ENCODE results near the gene KIF19.

KIF19 gene

DNA sequence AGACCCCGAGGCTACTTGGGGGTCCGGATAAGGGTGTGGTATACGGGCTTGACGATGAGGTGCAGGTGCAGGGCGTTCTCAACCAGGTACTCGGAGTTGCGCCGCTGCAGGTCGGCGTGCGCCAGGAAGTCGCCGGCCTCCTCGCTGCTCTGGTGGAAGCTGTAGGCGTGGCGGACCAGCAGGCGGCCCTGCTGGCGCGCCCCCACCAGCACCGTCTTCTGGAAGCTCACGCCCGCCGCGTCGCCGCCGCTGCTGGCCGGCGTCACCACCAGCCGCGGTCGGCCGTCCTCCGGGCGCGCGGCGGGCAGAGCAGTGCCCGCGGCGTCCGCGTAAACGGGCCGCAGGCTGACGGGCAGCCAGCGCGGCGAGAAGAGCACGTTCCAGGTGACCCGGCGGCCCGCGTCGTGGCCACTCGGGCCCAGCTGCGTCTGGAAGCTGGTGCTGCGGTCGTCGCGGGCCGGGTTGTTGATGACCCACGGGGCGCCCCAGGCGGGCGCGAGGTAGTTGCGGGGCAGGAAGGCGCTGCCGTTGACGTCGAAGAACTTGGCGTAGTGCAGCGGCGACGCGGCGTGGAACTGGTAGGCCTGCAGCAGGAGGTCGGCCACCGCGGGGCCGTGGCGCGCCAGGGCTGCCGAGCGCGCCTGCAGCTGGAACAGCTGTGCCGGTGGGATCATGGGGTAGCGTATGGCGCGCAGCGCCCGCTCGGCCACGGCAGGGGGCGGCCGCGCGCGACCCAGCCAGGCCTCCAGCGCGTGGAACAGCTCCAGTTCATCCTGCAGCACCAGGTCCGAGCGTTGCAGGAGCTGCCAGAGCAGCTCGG lies 30.8 kb downstream of the KIF19 start:
- FAIRE-seq = no peak
- DNase-seq (ENCODE audit: extremely low spot score, insufficient read length, low read depth) = no peak

DNA sequence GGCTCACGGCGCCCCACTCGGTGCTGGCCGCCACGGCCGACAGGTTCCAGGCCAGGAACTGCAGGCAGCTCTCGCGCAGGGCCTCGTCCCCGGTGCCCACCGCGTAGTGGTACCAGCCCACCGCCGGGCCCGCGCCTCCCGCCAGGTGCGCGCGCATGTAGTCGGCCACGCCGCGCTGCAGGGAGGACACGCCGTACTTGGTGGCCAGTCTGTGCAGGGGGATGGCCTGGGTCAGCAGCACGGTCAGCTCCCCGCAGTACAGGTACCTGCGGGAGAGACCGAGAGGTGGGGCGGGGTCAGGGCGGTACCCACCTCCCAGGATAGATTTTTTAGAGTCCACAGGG lies 31.4 kb downstream of the KIF19 start:
- DNase-seq (ENCODE audit: extremely low spot score, insufficient read length, low read depth) (no peak), FAIRE-seq (no peak)

DNA sequence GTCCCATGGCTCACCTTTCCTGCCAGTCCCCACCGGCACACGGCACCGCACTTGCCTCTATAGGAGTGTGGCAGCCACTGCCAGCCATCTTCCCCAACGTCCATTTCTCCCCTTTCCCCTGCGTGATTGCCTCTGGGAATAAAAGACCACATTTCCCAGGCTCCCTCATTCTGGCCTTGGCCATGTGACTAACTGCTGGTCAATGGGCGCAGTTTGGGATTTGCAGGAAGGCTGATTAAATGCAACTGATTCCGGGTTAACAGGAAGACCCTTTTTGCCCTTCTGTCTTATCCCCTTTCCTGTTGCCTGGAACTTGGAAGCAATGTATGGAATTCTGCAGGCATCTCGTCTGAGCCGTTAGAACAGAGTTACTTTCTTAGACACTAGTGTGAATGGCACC lies 32.7 kb downstream of the KIF19 start:
- FAIRE-seq = no peak
- no peak for DNase-seq (ENCODE audit: extremely low spot score, insufficient read length, low read depth)

DNA sequence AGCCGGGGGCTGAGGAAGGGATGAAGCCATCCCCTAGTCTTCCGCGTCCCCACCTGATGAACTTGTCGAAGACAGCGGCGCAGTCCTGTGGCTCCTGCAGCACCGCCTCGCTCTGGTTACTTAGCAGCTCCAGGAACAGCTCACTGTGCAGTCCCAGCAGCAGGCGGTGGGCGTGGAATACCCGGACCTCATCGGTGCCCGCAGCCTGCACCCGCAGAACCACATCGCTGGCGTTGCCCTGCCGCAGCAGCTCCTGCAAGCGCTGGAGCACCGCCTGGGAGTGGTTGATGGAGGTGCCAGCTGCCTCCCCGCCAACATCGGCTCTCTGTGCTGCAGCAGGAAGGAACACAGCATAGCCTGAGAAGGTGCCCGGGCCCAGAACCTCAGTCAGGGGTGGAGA lies 33.9 kb downstream of the KIF19 start:
- DNase-seq (ENCODE audit: extremely low spot score, insufficient read length, low read depth) (no peak), FAIRE-seq (no peak)

DNA sequence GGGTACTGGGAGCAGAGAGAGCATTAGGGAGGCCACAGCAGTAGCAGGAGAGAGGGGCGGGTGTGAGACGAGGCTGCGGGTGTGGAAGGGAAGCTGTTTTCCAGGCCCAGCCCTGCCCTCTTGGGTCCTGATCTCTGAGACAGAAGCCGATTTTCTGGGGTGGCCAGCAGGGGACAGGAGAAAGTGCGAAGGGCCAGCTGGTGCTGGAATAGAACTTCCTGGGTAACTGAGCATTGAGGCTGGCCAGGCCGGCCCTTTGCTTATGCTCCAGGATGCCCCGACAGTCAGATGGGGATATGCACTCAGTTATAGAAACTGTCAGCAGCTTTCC lies 34.8 kb downstream of the KIF19 start:
- DNase-seq (ENCODE audit: extremely low spot score, insufficient read length, low read depth) (no peak), FAIRE-seq (no peak)

DNA sequence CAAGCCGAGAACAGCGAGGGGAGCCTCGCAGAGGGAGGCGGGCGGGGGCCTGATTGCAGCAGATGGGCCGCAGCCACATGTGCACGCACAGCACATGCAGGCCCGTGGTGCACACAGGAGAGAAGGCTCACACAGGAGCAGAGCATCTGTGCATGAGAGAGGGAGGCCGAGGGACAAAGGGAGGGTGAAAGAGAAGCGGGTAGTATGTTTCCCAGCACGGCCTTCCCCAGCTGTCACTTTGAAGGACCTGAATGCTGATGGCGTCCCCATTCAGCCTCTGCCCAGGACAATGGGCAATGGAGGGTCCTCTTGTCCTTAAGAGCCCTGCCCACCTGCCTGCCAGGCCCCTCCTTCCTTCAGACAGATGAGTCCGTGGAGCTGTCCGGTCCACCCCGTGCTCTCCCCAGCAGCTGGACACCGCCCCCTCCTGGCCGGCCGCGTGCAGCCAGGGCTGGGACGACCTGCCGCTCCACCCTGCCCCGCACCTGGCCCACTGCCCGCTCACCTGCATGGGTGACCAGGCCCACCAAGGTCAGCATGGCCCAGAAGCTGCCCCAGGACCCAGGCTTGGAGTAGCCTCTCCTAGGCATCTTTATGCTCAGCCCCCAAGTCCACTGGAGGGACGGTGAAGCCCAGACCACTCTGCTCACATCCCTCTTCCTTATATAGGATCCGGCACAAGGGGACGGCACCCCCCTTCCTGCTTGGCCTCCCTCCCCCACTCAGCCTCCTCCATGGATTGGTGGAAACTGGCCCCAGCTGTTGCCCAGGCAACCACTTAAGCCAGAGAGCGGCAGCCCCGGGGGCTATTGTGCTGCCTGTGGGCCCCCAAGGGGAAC lies 35.4 kb downstream of the KIF19 start, which contains the start of gene BTBD17:
BTBD17 (minus strand) TSS at position 639 of the 839 bp plus-strand sequence; CDS start at position 590, 49 bp downstream.
- DNase-seq (ENCODE audit: extremely low spot score, insufficient read length, low read depth) = no peak
- no peak for FAIRE-seq

DNA sequence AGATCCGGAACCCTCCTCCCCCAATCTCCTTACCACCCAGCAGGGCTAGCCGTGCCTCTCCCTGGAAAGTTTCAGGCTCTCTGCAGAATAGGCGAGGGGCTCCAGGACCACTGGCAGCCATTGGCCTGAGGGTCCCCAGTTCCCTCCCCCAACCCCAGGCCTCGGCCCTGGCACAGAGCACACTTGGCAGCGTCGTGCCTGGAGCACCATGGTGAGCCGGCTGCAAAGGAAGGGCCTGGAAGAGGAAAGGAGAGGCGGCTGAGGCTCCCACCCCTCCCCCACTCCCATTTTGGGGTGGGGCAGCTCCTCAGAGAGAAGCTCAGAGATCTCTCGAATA lies 36.0 kb downstream of the KIF19 start:
- DNase-seq (ENCODE audit: extremely low spot score, insufficient read length, low read depth) (no peak), FAIRE-seq (no peak)

DNA sequence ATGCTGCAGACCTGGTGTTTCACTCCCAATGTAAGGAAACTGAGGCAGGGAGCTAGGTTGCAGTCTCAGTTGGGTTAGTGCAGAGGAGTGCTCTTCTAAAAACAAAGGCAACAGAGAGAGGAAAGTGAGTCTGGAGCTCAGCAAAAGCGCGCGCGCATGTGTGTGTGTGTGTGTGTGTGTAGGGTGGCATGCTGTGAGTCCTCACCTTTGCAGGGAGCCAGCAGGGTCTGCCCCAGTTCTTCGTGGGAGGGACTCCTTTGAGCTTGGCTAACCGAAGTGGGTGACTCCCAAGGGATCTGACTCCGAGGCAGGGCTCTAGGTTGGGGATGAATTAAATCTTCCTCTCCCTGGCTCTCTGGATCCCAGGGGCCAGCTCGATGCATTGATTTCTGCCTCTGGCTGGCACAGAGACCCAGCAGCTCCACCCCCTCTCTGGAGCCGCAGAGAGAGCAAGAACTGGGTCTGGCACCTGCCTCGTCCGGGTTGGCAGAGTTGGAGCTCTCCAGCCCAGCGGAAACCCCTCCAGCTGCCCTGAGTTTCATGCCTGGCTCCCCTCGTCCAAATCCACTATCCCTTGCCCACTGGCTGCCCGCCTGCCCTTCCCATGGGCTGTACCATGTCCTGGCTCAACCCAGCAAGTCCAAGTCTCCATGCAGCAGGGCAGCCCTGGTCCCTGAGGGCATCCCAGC lies 36.9 kb downstream of the KIF19 start:
- FAIRE-seq = no peak
- DNase-seq (ENCODE audit: extremely low spot score, insufficient read length, low read depth) = no peak

DNA sequence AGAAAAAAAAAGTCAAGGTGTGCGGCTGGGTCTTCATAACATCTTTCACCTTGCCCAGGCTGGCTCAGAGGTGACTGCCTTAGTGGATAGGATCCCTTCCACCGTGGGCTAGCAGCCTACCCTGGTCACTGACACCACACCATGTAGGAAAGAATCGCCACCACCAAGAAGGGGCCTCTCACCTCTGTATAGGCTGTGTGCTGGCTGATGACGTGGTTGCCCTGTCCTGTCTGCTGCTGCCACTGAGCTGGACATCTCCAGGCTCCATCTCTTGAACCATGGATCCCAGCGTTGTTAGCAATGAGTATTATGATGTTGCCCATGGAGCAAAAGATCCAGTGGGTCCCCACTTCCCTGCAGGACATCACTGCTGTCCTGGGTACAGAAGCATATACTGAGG lies 41.2 kb downstream of the KIF19 start, which contains the start of gene GPR142:
GPR142 (plus strand) TSS at position 301 of the 400 bp plus-strand sequence. CDS start 2,035 bp downstream, outside the sequence.
- no peak for DNase-seq (ENCODE audit: extremely low spot score, insufficient read length, low read depth)
- no peak for FAIRE-seq

DNA sequence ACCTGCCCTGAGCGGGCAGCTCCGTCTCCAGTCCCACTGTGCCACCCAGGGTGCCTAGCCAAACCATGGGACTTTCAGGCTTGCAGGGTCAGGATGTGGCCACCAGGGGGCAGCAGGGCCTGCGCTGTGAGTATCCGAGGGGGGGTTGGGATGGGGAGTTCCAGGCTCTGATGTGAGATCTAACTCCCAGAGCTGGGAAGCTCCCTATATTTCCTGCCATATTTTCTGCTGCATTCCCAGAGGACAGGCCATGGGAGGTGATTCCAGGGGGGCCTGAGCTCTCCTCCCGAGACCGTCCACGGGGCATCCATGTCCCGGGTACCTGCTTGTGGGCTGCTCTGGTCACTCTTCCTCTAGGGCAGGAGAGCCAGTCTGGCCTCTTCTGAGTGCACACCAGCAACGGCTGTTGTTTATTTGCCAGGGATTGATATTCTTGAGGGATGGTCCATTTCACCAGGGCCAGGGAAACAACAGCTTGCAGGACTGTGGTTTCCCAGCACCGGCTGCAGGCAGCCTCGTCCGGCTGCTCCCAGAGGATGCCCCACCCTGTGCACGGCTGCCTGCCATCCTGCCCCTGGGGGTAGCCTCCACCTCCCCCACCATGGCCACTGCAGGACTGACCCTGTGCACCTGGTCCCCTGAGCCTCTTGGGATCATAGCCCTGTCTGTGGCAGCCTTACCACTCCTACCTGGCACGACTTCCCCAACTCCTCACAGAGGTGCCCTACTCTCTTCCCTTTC lies 42.5 kb downstream of the KIF19 start:
- FAIRE-seq (peak; percentile 85), DNase-seq (ENCODE audit: extremely low spot score, insufficient read length, low read depth) (peak; percentile 64)

DNA sequence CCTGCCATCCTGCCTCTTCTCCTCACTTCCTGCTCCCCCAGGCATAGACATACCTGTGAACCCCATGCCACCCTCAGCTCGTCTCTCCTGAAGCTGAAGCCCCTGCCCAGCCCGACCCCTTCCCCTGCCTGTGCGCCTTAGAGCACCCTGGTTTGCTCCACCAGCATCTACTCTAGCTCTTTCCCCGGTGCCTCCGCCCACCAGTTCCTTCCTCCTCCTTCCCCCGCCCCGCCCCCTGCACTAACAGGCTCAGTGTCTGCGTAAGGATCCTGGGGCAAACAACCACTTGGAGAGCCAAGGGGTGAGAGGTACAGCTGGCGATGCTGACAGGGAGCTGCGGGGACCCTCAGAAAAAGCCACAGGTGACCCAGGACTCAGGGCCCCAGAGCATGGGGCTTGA lies 43.2 kb downstream of the KIF19 start:
- DNase-seq (ENCODE audit: extremely low spot score, insufficient read length, low read depth) (no peak), FAIRE-seq (peak; percentile 51)

DNA sequence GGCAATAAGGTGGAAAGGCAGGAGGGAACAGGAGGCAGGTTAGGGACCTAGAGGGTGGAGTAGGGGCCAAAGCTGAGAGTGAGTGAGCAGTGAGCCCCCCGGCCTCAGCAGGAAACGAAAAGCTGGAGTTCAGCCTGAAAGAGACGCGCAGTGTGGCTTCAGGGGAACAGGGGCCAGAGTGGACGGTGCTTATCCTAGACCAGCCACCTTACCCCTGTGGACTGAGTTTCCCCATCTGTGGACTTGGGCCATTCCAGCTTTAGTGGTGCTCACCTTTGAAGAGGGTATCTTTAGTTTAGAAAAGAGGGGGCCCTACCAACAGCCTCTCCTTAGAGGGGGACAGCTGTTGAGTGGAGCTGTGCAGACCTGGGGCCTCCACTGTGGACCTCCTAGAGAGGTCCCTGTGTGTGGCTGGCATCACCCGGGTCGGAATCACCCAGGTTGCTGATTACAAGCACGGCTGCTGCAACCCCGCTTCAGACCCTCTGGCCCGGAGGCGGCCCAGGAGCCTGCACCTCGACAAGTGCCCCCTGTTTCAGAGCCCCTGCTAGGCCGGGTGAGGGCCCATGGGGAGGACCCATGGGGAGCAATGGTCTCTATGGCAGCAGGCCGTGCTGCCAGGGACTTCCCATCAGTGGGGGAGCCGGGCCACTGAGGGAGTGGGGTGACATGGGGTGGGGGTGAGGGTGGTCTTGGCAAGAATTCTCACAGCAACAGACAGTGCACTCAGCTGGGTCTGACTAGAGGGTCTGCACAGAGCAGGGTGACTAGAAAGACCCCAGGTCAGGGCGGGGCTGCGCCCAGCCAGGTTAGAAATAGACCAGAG lies 43.9 kb downstream of the KIF19 start:
- FAIRE-seq (no peak), DNase-seq (ENCODE audit: extremely low spot score, insufficient read length, low read depth) (no peak)

DNA sequence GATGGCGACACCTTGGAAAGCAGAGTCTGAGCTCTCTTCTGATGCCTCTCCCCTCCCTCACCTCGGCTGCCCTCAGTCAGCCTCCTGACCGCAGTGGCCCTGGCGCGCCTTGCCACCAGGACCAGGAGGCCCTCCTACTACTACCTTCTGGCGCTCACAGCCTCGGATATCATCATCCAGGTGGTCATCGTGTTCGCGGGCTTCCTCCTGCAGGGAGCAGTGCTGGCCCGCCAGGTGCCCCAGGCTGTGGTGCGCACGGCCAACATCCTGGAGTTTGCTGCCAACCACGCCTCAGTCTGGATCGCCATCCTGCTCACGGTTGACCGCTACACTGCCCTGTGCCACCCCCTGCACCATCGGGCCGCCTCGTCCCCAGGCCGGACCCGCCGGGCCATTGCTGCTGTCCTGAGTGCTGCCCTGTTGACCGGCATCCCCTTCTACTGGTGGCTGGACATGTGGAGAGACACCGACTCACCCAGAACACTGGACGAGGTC lies 45.7 kb downstream of the KIF19 start:
- DNase-seq (ENCODE audit: extremely low spot score, insufficient read length, low read depth) (no peak), FAIRE-seq (no peak)

DNA sequence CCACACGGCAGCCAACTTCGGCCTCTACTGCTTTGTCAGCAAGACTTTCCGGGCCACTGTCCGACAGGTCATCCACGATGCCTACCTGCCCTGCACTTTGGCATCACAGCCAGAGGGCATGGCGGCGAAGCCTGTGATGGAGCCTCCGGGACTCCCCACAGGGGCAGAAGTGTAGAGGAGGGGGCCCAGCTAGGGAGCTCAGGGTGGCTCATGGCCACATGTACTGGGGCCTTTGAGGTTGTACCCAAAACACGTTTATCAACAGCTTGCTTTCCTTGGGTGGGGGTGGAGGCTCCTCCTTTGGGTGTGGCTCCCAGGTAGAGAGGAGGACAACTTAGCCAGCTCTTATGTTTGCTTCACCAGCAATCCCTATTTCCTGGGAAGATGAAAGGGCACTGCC lies 46.4 kb downstream of the KIF19 start:
- FAIRE-seq (no peak), DNase-seq (ENCODE audit: extremely low spot score, insufficient read length, low read depth) (no peak)

DNA sequence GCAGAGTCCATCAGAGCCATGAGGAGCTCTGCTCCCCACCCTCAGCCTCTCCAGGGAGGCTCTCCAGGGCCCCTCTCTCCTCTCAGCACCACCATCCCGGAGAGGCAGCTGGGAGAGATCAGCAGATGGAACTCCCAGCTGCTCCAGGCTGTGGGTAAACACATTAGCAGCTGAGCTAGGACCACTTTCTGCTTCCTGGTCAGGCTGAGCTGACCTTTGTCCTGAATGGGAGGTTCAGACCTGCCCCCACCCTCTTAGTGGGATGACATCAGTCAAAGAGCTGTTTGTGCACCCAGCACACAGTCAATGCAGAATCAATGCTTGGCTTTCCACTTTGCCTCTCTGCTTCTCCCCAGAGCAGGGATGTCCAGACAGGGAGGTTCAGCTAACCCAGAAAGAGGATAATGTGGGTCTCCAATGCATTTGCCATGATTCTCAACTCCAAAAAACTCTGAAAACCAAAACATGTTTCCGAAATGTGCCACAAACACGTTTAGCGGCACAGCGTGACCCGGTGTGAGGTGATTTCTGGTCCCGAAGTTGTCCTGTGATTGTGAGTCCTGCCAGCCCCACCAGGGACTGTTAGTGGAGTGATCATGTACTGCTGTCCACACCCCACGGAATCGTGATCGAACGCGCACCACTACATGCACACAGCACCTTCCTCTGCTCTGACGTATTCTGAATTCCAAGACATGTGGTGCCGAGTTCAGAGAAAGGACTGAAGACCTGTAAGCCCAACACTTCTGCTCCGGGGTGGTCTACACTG lies 48.0 kb downstream of the KIF19 start:
- DNase-seq (ENCODE audit: extremely low spot score, insufficient read length, low read depth) = no peak
- FAIRE-seq = no peak

DNA sequence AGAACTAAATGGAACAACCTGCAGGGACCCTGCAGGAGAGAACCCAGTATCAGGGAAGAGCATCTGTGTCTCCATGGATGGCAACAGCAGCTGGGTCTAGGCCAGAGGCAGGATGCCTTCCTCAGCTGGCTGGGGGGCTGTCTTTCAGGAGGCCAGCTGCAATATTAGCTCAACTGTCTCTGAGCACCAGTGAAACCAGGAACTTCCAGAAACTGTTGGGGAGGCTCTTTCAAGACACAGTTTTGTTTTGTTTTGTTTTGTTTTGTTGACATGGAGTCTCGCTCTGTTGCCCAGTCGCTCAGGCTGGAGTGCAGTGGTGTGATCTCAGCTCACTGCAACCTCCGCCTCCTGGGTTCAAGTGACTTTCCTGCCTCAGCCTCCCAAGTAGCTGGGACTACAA lies 48.8 kb downstream of the KIF19 start:
- no peak for DNase-seq (ENCODE audit: extremely low spot score, insufficient read length, low read depth)
- FAIRE-seq = no peak

DNA sequence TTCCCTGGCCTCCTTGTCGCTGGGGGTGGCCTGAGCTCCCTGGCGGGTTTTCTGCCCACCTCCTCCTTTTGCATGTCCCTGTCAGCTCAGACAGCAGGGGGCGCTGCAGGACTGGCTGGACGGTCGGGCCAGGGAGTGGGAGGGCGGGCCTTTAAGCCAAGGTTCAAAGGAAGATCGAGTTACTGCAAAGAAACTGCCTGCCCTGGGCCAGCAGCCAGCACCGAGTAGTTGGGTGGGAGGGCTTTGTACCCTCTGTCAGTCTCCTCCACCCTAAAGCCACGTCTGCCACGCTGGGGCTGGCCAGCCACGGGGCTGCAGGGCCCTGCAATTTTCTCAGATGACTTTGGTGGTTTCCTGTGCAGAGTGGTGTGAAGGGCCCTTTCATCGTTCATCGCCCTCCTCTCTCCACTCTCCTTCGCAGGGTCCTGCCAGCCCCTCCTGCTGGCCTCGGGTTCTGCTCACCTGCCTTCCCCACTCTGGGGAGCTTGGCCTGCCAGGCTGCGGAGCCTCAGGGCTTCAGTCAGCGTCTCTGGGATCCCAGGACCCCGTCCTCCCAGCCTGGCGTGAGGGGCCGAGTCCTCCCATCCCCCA lies 53.6 kb downstream of the KIF19 start:
- peak; percentile 78 for FAIRE-seq
- DNase-seq (ENCODE audit: extremely low spot score, insufficient read length, low read depth) = peak; percentile 82
